Pancreas (tissue), 10 donors: ENCODE data around the gene C2CD2L. TPM values are rescaled to one million over a fixed set of nuclear protein-coding genes. Genes with fewer than 3 reads are reported as not detected.
A peak's percentile ranks its signal among the peaks of the same experiment; 100 is the strongest.

Experiments
- ATAC-seq, 4 donors: fragments of 200-7000 bp; cut with Tn5 transposase; one replicate each; pipeline versions ENCODE4 v1.8.0 to v1.9.1; 2020; ENCODE audit warnings: mild to moderate bottlenecking in 4 of 4, moderate library complexity in 4 of 4
- DNase-seq, 6 donors: peaks; one replicate each; pipeline ENCODE4 v3.0.0-alpha.2; 2020
- FAIRE-seq: peaks from 2 replicates; lab custom pipeline; 2012; peaks lifted over from hg19 to GRCh38; lab: Jason Lieb, UNC
- H3K27ac ChIP-seq, 4 donors: fragments of 200-600 bp; sonication (generic); 1 replicate in 3 of 4; 2 replicates in 1 of 4; pipeline versions ENCODE4 v1.5.0 to v1.8.0; 2020
- H3K27me3 ChIP-seq, 4 donors: fragments of 200-600 bp; one replicate each; pipeline ENCODE4 v1.8.0; 2021
- H3K36me3 ChIP-seq, 3 donors: fragments of 200-600 bp; sonication (generic) in 1 of 3; one replicate each; pipeline versions ENCODE4 v1.5.0 to v1.8.0; 2020 to 2021
- H3K4me1 ChIP-seq, 3 donors: fragments of 200-600 bp; one replicate each; pipeline ENCODE4 v1.8.0; 2021
- H3K4me3 ChIP-seq, 4 donors: fragments of 200-600 bp; sonication (generic) in 2 of 4; one replicate each; pipeline versions ENCODE4 v1.5.0 to v1.8.0; 2020 to 2021
- H3K9me3 ChIP-seq, 4 donors: fragments of 200-600 bp; one replicate each; pipeline ENCODE4 v1.8.0; 2021
- WGBS, 2 donors: extraction: QIAGEN DNeasy Blood & Tissue Kit; methylation state at CpG; one replicate each; pipeline ENCODE4 v1.1.7; 2013; 5-methylcytosine and 5-hydroxymethylcytosine counted together
- intact Hi-C, 3 donors: fragments of 100-400 bp; cut with DNase I; formaldehyde crosslinking; loops; one replicate each; pipeline versions ENCODE4 v1.11.1 to v1.14.2; 2022
- polyA plus RNA-seq, 2 donors: library from polyadenylated mRNA; stranded (reverse); fragments of 200-250 nt; gene quantifications; one replicate each; pipeline ENCODE4 v1.2.3, GENCODE V29; 2013
- total RNA-seq, 6 donors: library from RNA; stranded (reverse); fragmentation: NEBNext Ultra II Directional in 4 of 6; extraction: Animal tissue kit (Norgen Biotek cat#: 25700) in 4 of 6; gene quantifications; one replicate each; pipeline versions ENCODE4 v1.2.1 to v1.2.4, GENCODE V29; 2021 to 2023
- TF ChIP-seq, protein P1 (sequence below), 4 donors: fragments of 200-600 bp; sonication (generic) in 3 of 4; IDR thresholded peaks; one replicate each; pipeline versions ENCODE4 v1.5.0 to v1.8.0; 2021; ENCODE audit warnings: antibody characterized with exemption in 4 of 4
- donor health status: healthy with polysubstance abuse.
- donor health status: DM: no; HTN: no; CAD: no; lungs with moderate emphysema.
- donor health status: DM: no; HTN: no; CAD: no.
- donor health status: control.
- donor health status: control.
- donor health status: Bipolar disorder and iron deficiency.
- donor health status: DM: yes; HTN: yes; CAD: no.
- donor health status: DM: no; HTN: no; CAD: no.
- donor health status: DM: no; HTN: no; CAD: no.
- donor health status: DM: yes; HTN: yes; CAD: no.

C2CD2L gene
- total and polyA plus RNA-seq, 8 donors = 4.9 to 12.3 (median 7.3) TPM

DNA sequence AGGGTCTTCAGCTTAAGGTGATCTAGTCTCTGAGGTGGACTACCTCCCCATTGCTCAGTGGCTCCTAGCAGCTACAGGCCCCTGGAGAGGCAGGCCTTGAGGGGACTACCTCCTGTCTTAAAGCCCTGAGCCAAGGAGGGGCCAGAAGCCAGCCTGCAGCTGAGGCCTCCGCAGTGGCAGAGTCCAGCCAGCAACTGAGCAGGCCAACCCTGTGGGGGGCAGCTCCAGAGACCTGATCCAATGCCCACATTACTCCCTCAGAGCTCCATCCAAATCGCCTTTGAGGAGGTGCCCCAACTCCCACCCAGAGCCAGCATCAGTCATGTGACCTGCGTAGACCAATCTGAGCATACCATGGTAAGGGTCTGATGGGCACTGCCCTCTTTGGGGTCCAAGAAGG, 2.7 kb downstream of the C2CD2L start:
- Histone ChIP-seq H3K4me1 (peaks cover 0 to 16% (median 0%) of the 10 kb centered on the region in 3 donors), H3K27ac (no peak overlapping the region), H3K27me3 (no peaks in the 10 kb centered on the region), H3K4me3 (no peak overlapping the region), H3K36me3 (peaks cover 0 to 29% (median 3%) of the 10 kb centered on the region in 3 donors), H3K9me3 (no peaks in the 10 kb centered on the region)
- ATAC-seq (no peak), FAIRE-seq (no peak), DNase-seq (peak in 1 of 6 donors; percentile 63)
- intact Hi-C loops = no loop called here
- TF ChIP-seq, protein P1, sequence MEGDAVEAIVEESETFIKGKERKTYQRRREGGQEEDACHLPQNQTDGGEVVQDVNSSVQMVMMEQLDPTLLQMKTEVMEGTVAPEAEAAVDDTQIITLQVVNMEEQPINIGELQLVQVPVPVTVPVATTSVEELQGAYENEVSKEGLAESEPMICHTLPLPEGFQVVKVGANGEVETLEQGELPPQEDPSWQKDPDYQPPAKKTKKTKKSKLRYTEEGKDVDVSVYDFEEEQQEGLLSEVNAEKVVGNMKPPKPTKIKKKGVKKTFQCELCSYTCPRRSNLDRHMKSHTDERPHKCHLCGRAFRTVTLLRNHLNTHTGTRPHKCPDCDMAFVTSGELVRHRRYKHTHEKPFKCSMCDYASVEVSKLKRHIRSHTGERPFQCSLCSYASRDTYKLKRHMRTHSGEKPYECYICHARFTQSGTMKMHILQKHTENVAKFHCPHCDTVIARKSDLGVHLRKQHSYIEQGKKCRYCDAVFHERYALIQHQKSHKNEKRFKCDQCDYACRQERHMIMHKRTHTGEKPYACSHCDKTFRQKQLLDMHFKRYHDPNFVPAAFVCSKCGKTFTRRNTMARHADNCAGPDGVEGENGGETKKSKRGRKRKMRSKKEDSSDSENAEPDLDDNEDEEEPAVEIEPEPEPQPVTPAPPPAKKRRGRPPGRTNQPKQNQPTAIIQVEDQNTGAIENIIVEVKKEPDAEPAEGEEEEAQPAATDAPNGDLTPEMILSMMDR (IDR thresholded peaks at IDR 0.05) = no peak
- 83 to 86% methylated on average over 3 of the region's 3 CpGs for WGBS, 2 donors

DNA sequence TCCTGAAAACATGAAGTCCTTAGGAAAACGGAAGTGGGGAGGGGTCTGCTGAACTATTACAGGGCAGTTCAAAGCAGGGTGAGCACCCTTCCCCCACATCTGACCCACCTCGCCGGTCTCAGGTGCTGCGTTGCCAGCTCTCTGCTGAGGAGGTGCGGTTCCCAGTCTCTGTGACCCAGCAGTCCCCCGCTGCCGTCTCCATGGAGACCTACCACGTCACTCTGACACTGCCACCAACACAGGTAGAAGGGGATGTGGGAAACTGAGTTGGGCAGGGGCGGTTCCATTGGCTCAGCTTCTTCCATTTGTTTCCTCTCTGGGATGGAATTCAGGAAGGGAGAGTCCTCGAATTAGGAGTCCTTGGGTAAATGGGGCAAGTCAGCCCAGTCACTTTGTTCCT, 3.3 kb downstream of the C2CD2L start:
- DNase-seq = peak in 1 of 6 donors; percentile 42
- ATAC-seq = no peak
- Histone ChIP-seq H3K27me3 (no peaks in the 10 kb centered on the region), H3K36me3 (peaks cover 0 to 29% (median 3%) of the 10 kb centered on the region in 3 donors), H3K4me1 (peaks cover 0 to 16% (median 0%) of the 10 kb centered on the region in 3 donors), H3K4me3 (no peak overlapping the region), H3K9me3 (no peaks in the 10 kb centered on the region), H3K27ac (no peak overlapping the region)
- intact Hi-C loops = no loop called here
- 83 to 87% methylated on average over 10 of the region's 10 CpGs for WGBS, 2 donors
- no peak for FAIRE-seq
- TF ChIP-seq, protein P1 (IDR thresholded peaks at IDR 0.05) = no peak

DNA sequence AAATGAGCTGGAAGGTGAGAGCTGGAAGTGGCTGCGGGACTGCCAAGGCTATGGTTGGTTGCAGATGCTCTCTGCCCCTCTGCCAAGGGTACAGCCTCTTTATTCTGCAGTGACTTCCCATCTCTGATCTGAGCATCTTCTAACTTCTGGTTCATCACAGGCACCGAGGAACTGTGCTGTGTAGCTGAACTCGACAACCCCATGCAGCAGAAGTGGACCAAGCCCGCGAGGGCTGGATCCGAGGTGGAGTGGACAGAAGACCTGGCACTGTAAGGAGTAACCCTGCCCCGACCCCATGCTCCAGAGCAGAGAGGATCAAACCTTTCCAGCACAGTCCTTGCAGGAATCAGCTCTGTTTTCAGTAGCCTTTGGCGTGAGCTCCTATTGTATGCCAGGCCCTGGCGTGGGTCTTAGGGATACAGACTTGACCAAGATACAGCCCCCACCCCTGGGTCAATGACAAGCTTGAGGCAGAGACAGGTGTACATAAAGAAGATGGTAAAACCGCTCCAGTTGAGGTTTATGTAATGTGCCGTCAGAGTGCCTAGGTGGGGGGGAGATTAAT, 4.3 kb downstream of the C2CD2L start:
- no peak overlapping the region for H3K27ac ChIP-seq
- no peak overlapping the region for H3K4me3 ChIP-seq
- TF ChIP-seq, protein P1 (IDR thresholded peaks at IDR 0.05) = no peak
- peaks cover 0 to 29% (median 3%) of the 10 kb centered on the region in 3 donors for H3K36me3 ChIP-seq
- intact Hi-C loops = no loop called here
- H3K4me1 ChIP-seq = peaks cover 0 to 14% (median 0%) of the 10 kb centered on the region in 3 donors
- FAIRE-seq (no peak), DNase-seq (peak in 1 of 6 donors; percentile 44), ATAC-seq (no peak)
- no peaks in the 10 kb centered on the region for H3K27me3 ChIP-seq
- 92% methylated on average over 11 of the region's 11 CpGs for WGBS, 2 donors
- H3K9me3 ChIP-seq = no peaks in the 10 kb centered on the region

DNA sequence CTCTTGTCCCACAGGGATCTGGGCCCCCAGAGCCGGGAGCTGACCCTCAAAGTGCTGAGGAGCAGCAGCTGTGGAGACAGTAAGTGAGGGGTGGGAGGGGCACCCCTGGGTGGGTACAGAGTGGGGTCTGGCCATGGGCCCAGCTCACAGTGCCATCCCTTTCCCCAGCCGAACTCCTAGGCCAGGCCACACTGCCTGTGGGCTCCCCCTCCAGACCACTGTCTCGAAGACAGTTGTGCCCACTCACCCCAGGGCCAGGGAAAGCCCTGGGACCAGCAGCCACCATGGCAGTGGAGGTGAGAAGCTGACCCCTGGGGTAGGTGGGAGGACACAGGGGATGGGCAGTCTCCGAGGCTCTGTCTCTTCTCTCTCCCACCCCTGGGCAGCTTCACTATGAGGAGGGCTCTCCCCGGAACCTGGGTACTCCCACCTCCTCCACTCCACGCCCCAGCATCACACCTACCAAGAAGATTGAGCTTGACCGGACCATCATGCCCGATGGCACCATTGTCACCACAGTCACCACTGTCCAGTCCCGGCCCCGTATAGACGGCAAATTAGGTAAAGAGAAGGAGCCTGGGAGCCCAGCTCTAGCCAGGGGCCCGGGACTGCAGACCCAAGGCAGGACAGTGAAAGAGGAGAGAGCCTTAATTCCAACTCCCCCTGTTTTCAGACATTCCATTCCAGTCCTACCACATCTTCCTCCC, 5.3 kb downstream of the C2CD2L start:
- H3K4me3 ChIP-seq = no peak overlapping the region
- intact Hi-C loops = no loop called here
- peaks cover 0 to 12% (median 0%) of the 10 kb centered on the region in 3 donors for H3K4me1 ChIP-seq
- FAIRE-seq (no peak), DNase-seq (no peak), ATAC-seq (no peak)
- H3K27me3 ChIP-seq = no peaks in the 10 kb centered on the region
- H3K36me3 ChIP-seq = peaks cover 0 to 29% (median 3%) of the 10 kb centered on the region in 3 donors
- no peak overlapping the region for H3K27ac ChIP-seq
- whole genome bisulfite sequencing, 2 donors = 84 to 92% methylated on average over 12 of the region's 12 CpGs
- TF ChIP-seq, protein P1 (IDR thresholded peaks at IDR 0.05) = no peak
- H3K9me3 ChIP-seq = no peaks in the 10 kb centered on the region

DNA sequence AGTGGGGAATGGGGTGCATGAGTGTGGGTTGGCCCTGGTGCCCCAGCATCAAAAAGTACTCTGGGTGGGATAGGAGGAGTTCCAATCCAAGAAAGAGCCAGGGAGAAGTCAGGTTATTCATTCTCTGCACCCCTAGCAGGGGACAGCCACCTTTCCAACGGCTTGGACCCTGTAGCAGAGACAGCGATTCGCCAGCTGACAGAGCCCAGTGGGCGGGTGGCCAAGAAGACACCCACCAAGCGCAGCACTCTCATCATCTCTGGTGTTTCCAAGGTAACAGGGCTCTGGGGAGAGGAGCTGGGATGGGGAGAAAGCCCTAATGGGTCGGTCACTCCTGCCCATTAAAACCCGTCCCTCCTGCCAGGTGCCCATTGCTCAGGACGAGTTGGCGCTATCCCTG, 6.6 kb downstream of the C2CD2L start:
- no peak for DNase-seq
- 91 to 96% methylated on average over 9 of the region's 9 CpGs for whole genome bisulfite sequencing, 2 donors
- intact Hi-C loops = no loop called here
- no peak overlapping the region for H3K4me3 ChIP-seq
- ATAC-seq = no peak
- H3K9me3 ChIP-seq = no peaks in the 10 kb centered on the region
- H3K4me1 ChIP-seq = peaks cover 0 to 6% (median 0%) of the 10 kb centered on the region in 3 donors
- H3K27ac ChIP-seq = no peak overlapping the region
- no peak for FAIRE-seq
- no peaks in the 10 kb centered on the region for H3K27me3 ChIP-seq
- TF ChIP-seq, protein P1 (IDR thresholded peaks at IDR 0.05) = no peak
- peaks cover 0 to 29% (median 3%) of the 10 kb centered on the region in 3 donors for H3K36me3 ChIP-seq
